LNCaP clone FGC (cell line): ENCODE results near the gene XPR1.
A peak's percentile ranks its signal among the peaks of the same experiment; 100 is the strongest.

ENCODE experiments used
- DNase-seq: peaks from one replicate; pipeline ENCODE4 v3.0.0-alpha.2; 2011; ENCODE audit warnings: low read depth
- H3K4me3 ChIP-seq: 2 replicates; pipeline ENCODE4 v1.5.1; 2011; ENCODE audit warnings: mild to moderate bottlenecking, low read depth, low read length, control low read depth
- TF ChIP-seq, protein P1 (sequence below): IDR thresholded peaks from 2 replicates; pipeline ENCODE4 v1.5.1; 2012; ENCODE audit warnings: mild to moderate bottlenecking; ENCODE audit not compliant: control insufficient read depth, insufficient read depth; ENCODE audit errors: extremely low read depth

The XPR1 gene

DNA sequence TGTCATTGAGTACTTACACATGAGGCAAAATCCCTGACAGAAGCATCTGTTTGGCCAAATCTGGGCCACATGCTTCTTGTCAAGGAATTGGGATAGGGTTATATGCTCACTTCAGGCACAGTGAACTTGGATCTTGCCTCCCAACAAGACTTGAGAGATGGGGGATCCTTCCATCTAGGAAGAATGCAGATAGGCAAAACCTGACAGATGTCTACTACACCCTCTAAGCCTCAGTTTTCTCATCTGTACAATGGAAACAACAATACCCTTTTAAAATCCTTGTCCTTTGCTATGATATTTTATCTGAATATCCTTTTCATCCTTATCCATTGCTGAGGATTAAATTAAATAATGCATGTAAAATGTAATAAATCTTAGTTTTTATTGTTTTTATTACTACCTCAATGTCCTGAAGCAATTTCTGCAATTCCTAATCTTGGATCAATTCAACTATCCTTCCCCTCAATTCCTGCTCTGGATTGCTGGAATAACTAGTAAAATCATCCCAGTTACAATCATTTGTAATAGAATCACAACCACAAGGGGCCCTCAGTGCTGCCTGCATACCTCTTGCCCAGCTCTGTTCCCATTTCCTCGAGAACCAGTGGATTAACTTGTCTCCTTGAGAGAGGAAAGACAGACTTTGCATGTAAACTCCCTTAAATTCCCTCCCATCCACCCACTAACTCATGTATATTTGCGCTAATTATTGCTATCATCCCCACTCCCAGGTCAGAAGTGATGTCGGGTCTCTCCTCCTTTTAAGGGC lies 8.1 kb upstream of the XPR1 start:
- TF ChIP-seq, protein P1, sequence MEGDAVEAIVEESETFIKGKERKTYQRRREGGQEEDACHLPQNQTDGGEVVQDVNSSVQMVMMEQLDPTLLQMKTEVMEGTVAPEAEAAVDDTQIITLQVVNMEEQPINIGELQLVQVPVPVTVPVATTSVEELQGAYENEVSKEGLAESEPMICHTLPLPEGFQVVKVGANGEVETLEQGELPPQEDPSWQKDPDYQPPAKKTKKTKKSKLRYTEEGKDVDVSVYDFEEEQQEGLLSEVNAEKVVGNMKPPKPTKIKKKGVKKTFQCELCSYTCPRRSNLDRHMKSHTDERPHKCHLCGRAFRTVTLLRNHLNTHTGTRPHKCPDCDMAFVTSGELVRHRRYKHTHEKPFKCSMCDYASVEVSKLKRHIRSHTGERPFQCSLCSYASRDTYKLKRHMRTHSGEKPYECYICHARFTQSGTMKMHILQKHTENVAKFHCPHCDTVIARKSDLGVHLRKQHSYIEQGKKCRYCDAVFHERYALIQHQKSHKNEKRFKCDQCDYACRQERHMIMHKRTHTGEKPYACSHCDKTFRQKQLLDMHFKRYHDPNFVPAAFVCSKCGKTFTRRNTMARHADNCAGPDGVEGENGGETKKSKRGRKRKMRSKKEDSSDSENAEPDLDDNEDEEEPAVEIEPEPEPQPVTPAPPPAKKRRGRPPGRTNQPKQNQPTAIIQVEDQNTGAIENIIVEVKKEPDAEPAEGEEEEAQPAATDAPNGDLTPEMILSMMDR = peak; percentile 24; the same call in 1 of the 2 replicates
- DNase-seq = no peak
- no peak overlapping the region for H3K4me3 ChIP-seq

DNA sequence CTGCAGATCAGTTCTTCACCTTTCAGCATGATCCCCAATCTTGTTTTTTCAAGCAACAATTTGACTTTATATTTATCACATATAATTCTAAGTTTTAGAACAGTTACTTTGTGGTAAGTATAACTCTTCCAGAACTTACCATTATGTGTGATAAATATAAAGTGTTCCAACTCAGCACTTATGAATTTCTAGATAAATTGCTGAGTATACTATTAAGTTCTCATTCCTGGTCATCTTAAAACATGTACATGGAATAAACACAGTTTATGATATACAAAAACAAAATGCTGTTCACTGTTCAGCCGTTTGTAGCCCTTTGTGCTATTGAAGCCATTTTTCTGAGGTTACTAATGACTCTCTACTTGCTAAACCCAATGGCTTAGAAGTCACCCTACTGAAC lies 5.1 kb upstream of the XPR1 start:
- TF ChIP-seq, protein P1 = no peak
- no peak for DNase-seq
- no peak overlapping the region for H3K4me3 ChIP-seq

DNA sequence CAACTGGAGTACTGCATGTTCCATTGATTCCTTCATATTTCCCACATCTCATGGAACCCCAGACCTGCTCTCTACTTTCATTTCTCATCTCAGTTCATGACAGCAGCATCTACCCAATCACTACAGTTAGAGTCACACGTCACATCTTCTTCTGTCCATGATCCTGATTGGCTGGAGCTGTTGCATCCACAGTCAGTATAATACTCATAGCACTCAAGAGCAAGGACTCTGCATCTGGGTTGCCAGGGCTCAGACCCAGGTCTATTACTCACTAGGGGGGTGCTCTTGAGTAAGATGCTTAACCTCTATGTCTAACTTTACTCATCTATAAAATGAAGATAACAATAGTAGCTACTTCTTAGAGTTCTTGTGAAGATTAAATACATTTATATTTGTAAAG lies 4.4 kb upstream of the XPR1 start:
- TF ChIP-seq, protein P1 = no peak
- no peak overlapping the region for H3K4me3 ChIP-seq
- DNase-seq = no peak

DNA sequence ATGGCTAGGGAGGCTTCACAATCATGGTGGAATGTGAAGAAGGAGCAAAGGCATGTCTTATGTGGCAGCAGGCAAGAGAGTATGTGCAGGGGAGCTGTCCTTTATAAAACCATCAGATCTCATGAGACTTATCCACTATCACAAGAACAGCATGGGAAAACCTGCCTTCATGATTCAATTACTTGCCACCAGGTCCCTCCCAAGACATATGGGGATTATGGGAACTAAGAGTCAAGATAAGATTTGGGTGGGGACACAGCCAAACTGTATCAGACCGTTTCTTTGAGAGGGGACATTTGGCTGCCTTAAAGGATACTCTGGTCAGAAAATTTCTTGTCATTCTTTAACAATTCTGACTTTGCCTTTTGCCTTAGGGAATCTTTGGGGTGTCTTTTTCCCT lies 3.2 kb upstream of the XPR1 start:
- TF ChIP-seq, protein P1 = no peak
- DNase-seq = no peak
- H3K4me3 ChIP-seq = no peak overlapping the region

DNA sequence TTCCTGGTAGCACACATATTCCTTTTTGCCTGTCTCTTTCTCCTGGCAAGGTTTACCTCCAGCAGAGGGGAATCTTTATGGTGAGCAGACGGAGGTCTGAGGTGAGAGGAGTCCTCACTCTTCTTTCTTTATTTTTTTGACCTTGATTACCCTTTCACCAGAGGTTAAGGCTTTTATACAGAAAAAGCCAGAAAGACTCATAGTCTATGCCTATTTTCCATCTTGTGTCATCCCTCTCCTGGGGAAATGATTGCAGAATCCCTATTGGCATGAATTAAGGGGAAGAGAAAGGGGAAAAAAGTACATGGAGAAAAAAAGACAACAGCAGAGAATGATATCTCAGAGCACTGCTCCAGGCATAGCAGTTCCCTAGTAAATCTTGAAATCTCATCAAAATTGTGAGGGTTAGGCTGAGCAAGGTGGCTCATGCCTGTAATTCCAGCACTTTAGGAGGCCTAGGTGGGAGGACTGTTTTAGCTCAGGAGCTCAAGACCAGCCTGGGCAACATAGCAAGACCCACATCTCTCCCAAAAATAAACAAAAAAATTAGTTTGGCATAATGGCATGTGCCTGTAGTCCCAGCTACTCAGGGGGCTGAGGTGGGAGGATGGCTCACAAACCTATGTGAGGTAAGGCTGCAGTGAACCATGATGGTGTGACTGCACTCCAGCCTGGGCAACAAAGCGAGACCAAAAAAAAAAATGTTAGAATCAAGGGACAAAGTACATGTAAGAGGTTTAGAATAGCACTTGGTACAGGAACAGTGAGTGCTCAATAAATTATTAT lies 1.2 kb upstream of the XPR1 start:
- DNase-seq = no peak
- TF ChIP-seq, protein P1 = no peak
- no peak overlapping the region for H3K4me3 ChIP-seq

DNA sequence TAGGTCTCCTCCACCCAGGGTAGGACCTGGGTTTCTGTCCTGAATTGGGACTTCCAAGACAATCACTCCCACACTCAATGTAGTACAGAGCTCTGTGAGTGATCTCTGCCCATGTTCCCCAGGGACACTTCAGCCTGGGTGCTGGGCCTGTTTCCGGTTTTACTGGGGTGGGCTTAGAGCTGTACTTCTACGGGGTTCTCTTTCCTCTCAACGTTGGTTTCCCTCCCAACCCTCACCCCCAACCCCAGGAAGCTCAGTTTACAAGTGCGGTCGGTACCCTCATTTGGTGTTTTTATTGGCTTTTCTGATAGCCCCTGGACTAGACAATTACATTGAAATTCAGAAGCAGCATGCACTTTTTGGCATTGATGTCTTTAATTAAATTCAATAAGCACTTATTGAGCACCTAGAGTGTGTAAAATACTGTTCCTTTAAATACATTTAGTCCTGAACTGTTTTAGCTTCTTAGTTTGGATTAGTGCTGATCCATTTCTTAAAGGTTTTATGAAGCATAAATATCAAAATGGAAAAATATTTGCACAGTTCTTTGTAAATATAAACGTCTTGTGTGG lies 542 bp upstream of the XPR1 start:
- no peak for DNase-seq
- H3K4me3 ChIP-seq = no peak overlapping the region
- TF ChIP-seq, protein P1 = no peak
